Mucosa of rectum (tissue), 2 donors: ENCODE data around the gene RFC1.
A peak's percentile ranks its signal among the peaks of the same experiment; 100 is the strongest.
"Not testable (repeated sequence)": the region's sequence is repeated elsewhere in the genome, so short reads cannot be mapped to it uniquely, and the experiment has no call there.

Experiments used
- H3K27ac ChIP-seq, 2 donors: one replicate each; pipeline ENCODE4 v1.7.0; 2013; ENCODE audit warnings: inconsistent platforms in 2 of 2, low read depth in 2 of 2, low read length in 2 of 2
- H3K27me3 ChIP-seq, 2 donors: one replicate each; pipeline ENCODE4 v1.7.0; 2013; ENCODE audit warnings: low read length in 2 of 2; ENCODE audit not compliant: control insufficient read depth in 2 of 2, insufficient read depth in 2 of 2
- H3K36me3 ChIP-seq, 2 donors: one replicate each; pipeline ENCODE4 v1.7.0; 2013; ENCODE audit warnings: low read length in 2 of 2; ENCODE audit not compliant: control insufficient read depth in 2 of 2, insufficient read depth in 2 of 2
- H3K4me1 ChIP-seq, 2 donors: one replicate each; pipeline ENCODE4 v1.7.0; 2013; ENCODE audit warnings: low read length in 2 of 2, mild to moderate bottlenecking in 1 of 2; ENCODE audit not compliant: control insufficient read depth in 2 of 2, insufficient read depth in 2 of 2
- H3K4me3 ChIP-seq, 2 donors: one replicate each; pipeline ENCODE4 v1.7.0; 2013; ENCODE audit warnings: low read length in 2 of 2
- H3K9ac ChIP-seq, 2 donors: one replicate each; pipeline ENCODE4 v1.7.0; 2013; ENCODE audit warnings: low read length in 2 of 2, low read depth in 1 of 2, mild to moderate bottlenecking in 1 of 2
- H3K9me3 ChIP-seq, 2 donors: one replicate each; pipeline ENCODE4 v1.7.0; 2013; ENCODE audit warnings: low read length in 2 of 2; ENCODE audit not compliant: control insufficient read depth in 2 of 2
- donor health status: healthy.
- donor health status: Normal muscosa, but diverticular disease.

Gene RFC1

DNA sequence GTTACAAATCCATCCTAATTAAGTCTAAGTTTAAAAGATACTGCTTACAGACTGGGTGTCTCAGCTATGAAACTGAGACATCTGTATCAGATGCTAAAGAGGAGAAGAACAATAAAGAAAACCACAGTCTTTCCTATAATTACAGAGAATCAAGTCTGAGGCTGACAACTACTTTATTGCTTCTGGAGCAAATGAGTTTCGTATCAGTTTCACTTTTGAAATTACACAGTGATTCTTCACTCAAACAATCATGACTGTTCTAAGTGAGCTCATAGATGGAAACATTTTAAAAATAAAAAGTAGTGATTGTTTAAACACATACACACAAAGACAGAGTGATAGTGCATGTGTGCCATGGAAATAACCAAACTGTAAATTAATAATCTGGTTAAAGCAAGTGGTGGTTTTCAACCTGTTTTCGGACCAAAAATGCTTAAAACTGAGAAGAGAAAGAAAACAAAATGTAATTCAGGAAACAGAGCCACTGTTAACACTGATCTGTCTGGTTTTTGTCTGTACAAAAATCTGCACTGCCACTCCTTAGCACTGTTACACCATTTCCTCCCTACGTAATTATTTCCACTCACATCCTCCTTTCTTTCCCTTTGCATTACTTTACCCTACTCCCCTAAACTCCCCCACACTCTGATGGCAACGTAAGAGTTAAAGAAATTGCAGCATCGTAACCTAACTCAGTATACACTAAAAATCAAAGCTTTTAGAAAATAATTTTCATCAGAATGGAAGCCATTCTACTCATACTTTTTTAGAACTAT, 12.5 kb downstream of the RFC1 start:
- H3K36me3 ChIP-seq: peaks cover 8 to 13% of the 10 kb centered on the region in 2 donors
- H3K4me1 ChIP-seq: peaks cover 8 to 11% of the 10 kb centered on the region in 2 donors
- peak overlapping the region; percentile 77 to 79 for H3K27ac ChIP-seq
- H3K27me3 ChIP-seq: no peaks in the 10 kb centered on the region
- H3K4me3 ChIP-seq: peak overlapping the region; percentile 48 to 74
- H3K9me3 ChIP-seq: no peaks in the 10 kb centered on the region
- H3K9ac ChIP-seq: peak overlapping the region; percentile 58 to 73

- Histone ChIP-seq H3K9ac (peak overlapping the region; percentile 52 to 58), H3K27ac (peak overlapping the region; percentile 77 to 79), H3K4me3 (peak overlapping the region; percentile 48 to 74), H3K36me3 (peaks cover 8 to 13% of the 10 kb centered on the region in 2 donors), H3K4me1 (peaks cover 8 to 11% of the 10 kb centered on the region in 2 donors)
- H3K27me3 ChIP-seq, H3K9me3 ChIP-seq: not testable (repeated sequence)
These were observed 13.0 kb downstream of the RFC1 start for GRCh38 chr4:39353149-39353477.

GRCh38 chr4:39349326-39349725, 16.8 kb downstream of the RFC1 start:
- H3K27ac ChIP-seq: no peak overlapping the region
- peaks cover 8 to 10% of the 10 kb centered on the region in 2 donors for H3K4me1 ChIP-seq
- H3K9ac ChIP-seq: no peak overlapping the region
- H3K4me3 ChIP-seq: no peak overlapping the region
- H3K9me3 ChIP-seq: no peaks in the 10 kb centered on the region
- H3K27me3 ChIP-seq: no peaks in the 10 kb centered on the region
- peaks cover 9 to 13% of the 10 kb centered on the region in 2 donors for H3K36me3 ChIP-seq

DNA sequence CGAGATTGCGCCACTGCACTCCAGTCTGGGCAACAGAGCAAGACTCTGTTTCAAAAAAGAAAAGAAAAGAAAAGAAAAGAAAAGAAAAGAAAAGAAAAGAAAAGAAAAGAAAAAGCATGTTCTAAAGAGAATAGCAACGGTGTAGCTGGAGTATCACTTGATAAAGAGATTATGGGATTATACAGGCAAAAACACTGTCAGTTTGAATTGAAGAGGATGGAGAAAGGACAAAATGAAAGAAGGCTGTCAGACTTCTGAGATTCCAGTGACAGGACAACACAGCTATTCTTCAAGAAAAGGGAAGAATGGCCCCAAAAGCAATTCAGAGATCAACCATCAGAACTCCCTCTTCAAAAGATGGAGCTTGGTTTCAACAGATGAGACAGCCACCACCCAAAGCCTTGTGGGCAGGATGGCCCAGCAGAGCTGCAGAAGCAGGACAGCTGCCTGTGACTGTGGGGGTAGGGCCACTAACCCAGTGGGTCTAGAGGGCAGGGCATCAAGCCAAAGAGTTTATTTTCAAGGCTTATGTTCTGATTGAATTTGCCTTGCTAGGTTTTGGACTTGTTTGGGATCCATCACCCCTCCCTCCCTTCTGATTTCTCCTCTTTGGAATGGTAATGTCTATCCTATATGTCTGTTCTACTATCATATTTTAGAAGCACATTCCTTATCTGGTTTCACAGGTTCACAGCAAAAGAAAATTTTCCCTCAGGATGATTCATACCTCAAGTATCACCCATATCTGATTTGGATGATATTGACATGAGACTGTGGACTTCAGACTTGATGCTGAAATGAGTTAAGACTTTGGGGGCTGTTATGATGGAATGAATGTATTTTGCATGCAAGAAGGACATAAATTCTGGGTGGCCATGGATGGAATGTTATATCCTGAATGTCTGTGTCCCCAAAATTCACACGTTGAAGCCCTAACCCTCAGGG, 17.5 kb downstream of the RFC1 start:
- Histone ChIP-seq H3K9ac (no peak overlapping the region), H3K36me3 (peaks cover 9 to 13% of the 10 kb centered on the region in 2 donors), H3K27ac (no peak overlapping the region), H3K4me3 (no peak overlapping the region), H3K4me1 (peaks cover 4 to 8% of the 10 kb centered on the region in 2 donors), H3K27me3 (no peaks in the 10 kb centered on the region), H3K9me3 (no peaks in the 10 kb centered on the region)

- H3K9me3 ChIP-seq: no peaks in the 10 kb centered on the region
- no peak overlapping the region for H3K4me3 ChIP-seq
- H3K36me3 ChIP-seq: peaks cover 9 to 15% of the 10 kb centered on the region in 2 donors
- no peaks in the 10 kb centered on the region for H3K4me1 ChIP-seq
- no peak overlapping the region for H3K27ac ChIP-seq
- no peaks in the 10 kb centered on the region for H3K27me3 ChIP-seq
- H3K9ac ChIP-seq: no peak overlapping the region
These were observed 19.2 kb downstream of the RFC1 start for GRCh38 chr4:39346856-39347519.

GRCh38 chr4:39342731-39343130, 23.4 kb downstream of the RFC1 start:
- Histone ChIP-seq H3K9ac (no peak overlapping the region), H3K27me3 (no peaks in the 10 kb centered on the region), H3K9me3 (no peaks in the 10 kb centered on the region), H3K4me3 (no peak overlapping the region), H3K36me3 (peaks cover 2 to 6% of the 10 kb centered on the region in 2 donors), H3K4me1 (no peaks in the 10 kb centered on the region), H3K27ac (no peak overlapping the region)

GRCh38 chr4:39341075-39341725, 25.0 kb downstream of the RFC1 start:
- no peak overlapping the region for H3K4me3 ChIP-seq
- H3K36me3 ChIP-seq: peaks cover 2 to 5% of the 10 kb centered on the region in 2 donors
- no peaks in the 10 kb centered on the region for H3K4me1 ChIP-seq
- H3K27ac ChIP-seq: no peak overlapping the region
- no peaks in the 10 kb centered on the region for H3K27me3 ChIP-seq
- H3K9ac ChIP-seq: no peak overlapping the region
- H3K9me3 ChIP-seq: no peaks in the 10 kb centered on the region

DNA sequence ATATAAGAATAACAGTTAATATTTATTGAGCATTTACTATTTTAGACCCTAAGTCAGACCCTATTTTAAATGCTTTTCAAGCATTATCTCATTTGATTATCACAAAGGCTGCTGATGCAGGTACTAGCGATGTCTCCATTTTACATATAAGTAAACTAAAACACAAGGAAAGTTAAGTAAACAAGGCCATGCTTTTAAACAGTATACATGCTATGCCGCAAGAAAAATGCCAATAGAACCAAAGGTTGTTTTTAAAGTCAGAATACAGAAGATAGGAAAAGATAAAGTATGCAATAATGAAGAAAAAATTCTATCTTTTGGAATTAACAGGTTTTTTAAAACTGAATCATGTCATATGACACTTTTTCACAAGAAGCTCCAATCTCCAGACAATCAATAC, 26.2 kb downstream of the RFC1 start:
- no peak overlapping the region for H3K27ac ChIP-seq
- no peaks in the 10 kb centered on the region for H3K9me3 ChIP-seq

GRCh38 chr4:39337841-39338240, 28.3 kb downstream of the RFC1 start:
- H3K4me3 ChIP-seq: no peak overlapping the region
- no peak overlapping the region for H3K27ac ChIP-seq
- peaks cover 2 to 5% of the 10 kb centered on the region in 2 donors for H3K36me3 ChIP-seq
- H3K9me3 ChIP-seq: no peaks in the 10 kb centered on the region
- H3K27me3 ChIP-seq: no peaks in the 10 kb centered on the region
- no peak overlapping the region for H3K9ac ChIP-seq
- H3K4me1 ChIP-seq: no peaks in the 10 kb centered on the region

More for the DNA sequence above, 26.2 kb downstream of the RFC1 start:
- H3K4me1 ChIP-seq: no peaks in the 10 kb centered on the region
- peaks cover 2 to 5% of the 10 kb centered on the region in 2 donors for H3K36me3 ChIP-seq
- H3K4me3 ChIP-seq: no peak overlapping the region
- no peak overlapping the region for H3K9ac ChIP-seq
- H3K27me3 ChIP-seq: no peaks in the 10 kb centered on the region
